ENCODE data around the gene PDLIM3.
"Not testable (repeated sequence)": the region's sequence is repeated elsewhere in the genome, so short reads cannot be mapped to it uniquely, and the experiment has no call there.

PDLIM3 gene, protein sequence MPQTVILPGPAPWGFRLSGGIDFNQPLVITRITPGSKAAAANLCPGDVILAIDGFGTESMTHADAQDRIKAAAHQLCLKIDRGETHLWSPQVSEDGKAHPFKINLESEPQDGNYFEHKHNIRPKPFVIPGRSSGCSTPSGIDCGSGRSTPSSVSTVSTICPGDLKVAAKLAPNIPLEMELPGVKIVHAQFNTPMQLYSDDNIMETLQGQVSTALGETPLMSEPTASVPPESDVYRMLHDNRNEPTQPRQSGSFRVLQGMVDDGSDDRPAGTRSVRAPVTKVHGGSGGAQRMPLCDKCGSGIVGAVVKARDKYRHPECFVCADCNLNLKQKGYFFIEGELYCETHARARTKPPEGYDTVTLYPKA

DNA sequence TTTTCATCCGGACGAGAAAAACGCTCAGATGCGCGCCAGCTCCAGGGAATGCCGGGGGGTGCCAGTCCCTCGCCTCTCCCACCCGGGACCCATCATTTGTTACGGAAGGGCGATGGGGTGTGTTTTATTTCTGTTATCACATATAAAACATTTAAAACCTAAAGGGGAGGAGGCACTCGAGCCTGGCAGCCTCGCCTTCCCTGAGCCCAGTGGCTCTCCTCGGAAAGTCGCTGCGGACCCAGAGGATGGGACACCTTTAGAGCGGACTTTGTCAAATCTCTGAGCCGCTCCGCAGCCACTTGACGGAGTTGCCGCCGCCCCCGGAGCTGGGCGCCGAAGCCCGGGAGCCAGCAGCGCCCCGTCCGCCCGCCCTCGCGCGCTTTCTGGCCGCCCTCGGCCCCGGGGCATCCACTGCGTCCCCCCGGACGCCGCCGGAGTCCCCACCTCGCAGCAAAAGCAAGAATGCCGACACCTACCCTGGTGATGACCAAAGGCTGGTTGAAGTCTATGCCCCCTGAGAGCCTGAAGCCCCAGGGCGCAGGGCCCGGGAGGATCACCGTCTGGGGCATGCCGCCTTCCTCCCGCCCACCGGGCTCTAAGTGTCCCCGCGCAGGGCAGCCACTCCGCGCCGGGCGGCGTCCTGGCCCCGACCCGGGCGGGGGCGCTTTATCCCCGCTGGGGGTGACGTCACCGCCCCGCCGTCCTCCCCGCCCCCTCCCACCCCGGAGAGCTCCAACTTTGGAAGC, at the start of gene PDLIM3:
Gene PDLIM3 (minus strand): TSS at position 642 of the 746 bp plus-strand sequence. CDS start 73 bp downstream, at position 569.
- no peak for DNase-seq (ENCODE audit: low read depth)

DNA sequence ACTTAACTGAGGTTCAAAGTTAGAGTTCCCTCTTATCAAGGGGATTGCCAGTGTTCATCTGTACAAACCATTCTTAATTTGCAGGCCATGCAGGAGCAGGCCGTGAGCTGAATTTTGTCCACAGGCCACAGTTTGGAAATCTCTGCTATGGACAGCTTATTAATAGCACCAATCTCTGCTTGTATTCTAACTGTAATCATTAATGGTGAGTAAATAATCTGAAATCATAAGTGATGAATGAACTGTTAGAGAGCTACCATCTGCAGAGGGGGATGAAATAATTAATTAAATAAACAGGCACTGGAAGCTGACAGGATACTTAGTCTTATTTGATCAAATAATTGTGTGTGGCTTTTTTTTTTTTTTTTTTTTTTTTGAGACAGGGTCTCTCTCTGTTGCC, 48.5 kb upstream of the PDLIM3 start:
- DNase-seq (ENCODE audit: low read depth), result no peak

DNA sequence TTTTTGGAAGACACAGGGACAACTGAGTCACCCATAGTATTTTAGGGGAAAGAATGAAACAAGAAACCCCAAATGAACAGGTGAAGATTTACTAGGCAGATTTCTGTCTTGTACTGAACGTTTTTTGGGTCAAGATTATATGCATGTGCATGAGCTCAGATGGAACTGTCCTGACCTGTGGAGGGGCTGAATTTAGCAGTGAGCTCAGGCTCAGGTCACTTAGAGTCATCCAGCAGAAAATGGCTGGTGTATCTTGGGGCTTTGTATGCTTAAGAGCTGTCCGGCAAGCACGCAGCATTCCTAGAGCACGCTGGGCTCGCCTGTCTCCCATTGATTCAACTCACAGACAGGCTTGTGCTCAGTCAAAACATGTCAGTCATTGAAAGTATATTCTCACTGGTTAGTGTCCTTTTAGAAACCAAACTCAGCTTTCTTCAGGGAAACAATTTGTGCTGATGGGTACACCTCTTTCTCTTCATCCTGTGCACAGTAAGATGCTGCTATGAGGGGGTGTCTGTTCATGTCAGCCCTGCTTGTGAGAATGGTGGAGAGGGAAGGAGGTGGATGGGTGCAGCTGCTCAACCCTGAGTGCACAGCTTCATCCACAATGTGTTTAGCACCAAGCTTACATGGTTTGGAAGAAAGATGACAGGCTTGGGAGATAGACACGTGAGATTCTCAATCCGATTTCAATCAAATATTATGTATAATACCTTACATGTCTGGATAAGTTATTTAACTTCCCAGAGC, 47.5 kb upstream of the PDLIM3 start:
- DNase-seq (ENCODE audit: low read depth), result no peak

DNA sequence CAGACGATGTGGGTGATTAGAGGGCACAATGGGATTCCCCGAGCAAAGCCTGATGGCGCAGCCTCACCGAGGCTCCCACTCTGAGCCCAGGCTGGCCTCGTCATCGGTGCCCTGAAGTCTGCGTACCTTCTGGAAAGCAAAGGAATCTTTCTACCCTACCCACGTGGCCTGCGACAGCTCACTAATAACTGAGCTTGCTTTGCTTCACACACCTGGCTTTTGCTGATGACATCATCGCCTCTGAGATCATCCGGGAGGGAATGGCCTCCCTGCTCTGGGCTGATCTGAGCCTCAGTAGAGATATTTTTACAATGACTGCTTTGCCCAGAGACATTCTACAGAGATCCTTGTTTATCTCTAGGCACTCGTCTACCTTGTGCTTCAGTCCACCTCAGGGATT, 45.4 kb upstream of the PDLIM3 start:
- no peak for DNase-seq (ENCODE audit: low read depth)

DNA sequence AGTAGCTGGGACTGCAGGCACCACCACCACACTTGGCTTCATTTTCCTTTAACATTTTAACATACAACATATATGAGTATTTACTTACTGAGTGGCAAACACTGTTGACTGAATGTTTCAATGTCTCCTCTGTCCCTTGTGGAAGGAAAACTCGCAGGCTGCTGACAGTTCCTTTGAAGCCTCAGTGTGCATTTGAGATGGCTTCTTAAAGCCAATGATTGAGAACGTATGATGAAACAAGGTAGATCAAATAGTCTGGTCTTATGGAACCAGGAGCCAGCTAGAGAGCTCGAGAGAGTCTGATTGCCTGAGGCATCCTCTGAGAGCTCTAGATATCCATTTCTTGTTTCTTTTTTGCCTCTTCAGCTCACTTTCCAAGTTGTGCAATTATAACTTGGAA, 43.0 kb upstream of the PDLIM3 start:
- DNase-seq (ENCODE audit: low read depth), result no peak

DNA sequence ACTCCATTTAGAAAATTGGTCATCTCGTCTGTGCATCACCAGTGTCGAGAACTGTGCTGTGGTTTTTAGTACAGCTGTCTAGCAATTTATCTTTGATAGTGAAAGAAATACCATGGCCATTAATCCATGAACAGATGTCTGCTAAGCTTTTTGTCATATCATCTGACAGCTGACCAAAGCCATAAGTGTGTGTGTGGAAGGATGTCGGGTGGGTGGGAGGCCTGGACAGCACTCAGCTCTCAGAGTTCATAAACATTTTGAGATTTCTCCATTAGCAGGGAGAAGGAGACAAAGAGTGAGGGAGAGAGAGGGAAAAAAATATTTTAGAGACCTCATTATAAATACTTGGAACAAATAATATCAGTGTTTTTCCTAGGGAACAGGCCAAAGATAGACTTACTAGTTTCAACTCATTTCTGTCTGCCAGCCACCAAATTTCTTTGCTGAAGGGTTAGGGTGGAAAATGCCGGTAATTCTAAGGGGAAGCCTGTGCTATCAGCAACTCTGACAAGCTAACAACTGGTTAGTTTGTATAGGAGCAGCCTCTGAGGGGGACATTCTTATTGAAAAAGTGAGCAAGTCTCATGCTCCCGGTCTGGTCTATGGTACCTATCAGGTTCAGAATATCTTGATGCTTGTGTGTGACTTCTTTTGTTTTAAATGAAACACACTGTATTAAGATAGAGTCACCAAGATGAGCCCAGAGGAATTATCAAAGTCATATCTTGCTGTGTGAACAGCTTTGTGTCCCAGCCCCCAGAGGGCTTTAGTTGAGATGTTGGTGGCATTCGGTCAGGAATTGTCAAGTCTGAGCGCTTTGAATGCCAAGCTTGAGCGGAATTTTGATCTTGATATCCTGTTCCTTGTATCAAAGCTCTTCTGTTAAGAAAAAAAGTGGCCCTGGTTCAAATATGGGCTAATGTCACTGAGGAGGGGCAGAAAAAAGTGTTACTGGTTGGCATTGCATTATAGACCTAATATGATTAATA, 41.9 kb upstream of the PDLIM3 start:
- no peak for DNase-seq (ENCODE audit: low read depth)

DNA sequence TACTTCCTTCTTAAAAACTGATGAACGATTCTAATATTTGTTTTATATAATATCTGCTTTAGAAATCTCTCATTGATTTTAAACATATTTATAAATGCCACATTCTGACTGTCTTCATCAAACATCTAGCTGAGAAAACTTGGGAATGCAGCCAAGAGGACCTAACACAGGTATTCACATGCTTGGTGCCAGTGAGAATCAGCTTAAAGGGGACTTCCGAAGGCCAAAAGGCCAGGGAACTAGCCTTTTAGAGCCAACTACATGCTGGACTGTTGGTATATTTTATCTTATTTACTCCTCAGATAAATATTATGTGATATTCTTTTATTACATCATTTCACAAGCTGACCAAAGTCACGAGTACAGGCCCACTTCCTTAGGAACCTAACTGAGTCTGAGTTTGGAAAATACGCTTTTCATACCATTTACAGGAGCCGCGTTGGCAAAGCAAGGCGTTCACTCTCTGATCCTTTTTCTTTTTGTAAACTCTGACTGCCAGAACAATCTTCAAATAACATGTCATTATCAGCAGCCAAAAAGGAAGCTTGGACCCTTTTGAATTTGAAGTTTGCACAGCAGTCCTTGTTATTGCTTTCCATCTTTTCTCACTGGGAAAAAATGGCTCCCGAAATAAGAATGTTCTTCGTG, 41.1 kb upstream of the PDLIM3 start:
- no peak for DNase-seq (ENCODE audit: low read depth)

DNA sequence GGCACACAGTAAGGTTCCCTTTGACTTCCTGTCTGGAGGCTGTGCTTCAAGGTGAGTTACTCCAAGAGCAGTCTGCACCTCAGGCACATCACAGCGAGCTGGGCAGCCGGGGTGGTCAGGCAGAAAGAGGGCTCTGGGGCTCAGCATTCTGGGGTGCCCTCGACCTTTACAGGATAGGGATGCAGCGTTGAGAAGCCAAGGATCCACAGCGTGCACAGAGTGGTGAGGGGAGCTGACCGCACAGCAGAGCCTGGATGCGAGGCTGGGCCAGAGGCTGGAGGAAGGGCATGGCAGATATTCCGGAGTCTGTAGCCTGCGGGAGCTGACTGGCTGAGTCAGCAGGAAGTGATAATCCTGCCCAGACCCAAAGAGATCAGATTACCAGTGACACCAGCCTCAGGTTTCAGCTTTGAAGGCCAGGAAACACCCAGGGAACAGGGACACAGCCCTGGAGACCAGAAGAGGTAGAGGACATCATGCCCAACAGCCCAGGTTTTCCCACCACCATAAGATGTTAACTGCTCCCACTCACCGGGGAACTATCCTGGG, 38.4 kb upstream of the PDLIM3 start:
- peak; percentile 33 for DNase-seq (ENCODE audit: low read depth)

DNA sequence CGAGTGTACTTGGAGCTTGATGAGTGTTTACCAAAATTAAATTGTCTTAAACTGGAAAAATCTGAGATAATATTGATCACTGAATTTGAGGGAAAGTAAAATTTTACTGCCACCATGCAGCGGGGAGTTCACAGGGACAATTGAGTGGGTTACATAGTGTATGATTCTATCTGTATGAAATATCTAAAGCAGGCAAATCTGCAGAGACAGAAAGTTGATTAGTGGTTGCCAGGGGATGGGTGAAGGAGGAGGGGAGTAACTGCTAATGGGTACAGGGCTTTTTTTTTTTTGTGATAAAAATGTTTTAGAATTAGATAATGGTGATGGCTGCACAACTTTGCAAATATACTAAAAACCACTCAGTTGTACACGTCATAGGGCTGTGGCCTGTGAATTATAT, 35.4 kb upstream of the PDLIM3 start:
- no peak for DNase-seq (ENCODE audit: low read depth)

DNA sequence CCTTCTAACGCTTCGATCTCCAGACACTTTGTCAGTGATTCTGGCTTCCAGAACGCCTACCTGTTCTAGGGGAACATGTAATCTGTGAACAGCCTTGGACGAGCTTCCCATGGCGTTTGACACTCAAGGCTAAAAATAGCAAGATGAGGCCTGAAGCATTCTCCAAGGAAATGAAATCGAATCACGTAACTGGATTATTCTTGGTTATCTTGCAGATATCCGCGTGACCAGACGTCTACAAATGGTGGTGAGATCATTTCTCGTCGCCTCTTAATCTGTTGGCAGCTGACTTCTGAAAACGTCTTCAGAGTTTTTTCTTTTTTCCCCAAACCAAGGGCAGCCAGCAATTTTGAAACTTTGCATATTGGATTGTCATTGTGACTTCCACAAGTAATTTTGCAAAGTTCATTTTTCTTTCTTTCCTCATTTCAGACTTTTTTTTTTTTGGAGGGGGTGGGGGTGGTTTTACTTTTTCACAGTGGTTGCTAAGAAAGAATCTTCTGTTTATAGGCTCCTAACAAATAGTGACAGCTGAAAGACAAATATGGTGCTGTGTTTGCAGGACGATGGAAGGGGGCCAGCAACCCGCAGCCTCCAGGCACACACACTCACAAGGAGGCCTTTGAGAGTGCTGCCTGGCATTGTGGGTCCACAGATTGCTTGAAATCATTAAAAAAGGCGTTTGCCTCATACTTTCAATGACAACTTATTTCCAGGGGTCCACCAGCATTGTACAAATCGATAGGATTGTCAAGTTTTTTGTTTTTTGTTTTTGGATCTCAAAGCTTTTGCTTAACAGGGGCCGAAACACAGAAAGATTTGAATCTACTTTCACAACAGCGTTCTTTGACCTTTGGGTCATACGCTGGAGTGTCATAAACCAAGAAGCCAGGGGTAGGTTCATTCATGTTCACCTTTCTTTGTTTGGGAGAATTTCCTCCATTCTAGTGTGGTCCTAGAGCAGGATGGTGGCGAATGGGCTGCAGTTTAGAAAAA, 32.4 kb upstream of the PDLIM3 start:
- DNase-seq (ENCODE audit: low read depth), result no peak

DNA sequence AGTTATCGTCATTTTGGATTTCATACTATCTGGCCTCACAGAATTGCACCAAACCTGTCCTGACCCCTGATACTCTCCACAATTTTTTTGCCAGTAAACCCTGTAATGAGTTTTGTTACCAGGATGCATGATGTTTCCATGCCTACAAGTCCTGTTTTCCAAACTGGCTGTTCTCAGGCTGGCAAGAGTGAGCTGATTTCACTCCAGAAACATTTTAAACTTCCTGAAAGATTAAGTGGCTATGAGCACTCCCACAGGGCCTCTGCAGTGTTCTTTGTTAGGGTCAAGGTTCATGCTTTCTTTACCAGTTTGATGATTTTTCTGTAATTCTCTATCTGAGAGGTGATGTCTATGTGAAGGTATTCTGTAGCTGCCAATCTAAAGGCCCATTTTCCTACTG, 31.7 kb upstream of the PDLIM3 start:
- DNase-seq (ENCODE audit: low read depth), result peak; percentile 67

DNA sequence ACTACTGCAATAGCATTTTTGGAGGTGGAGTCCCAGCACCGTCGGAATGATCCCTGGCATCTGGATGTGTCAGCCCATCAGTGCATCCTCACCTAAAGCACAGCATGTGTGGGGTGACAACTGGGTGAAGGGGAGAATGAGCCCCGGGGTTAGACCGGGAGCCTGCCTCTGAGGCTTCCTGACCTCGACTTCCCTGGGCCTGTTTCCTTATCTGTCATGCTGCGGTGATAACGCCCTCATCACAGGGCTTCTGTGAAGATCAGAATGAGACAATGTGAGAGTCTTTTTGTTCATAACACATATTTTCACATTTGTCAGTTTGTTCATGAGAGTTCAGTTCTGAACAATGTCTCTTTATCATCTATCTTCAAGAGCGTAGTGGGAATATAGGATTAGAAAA, 31.1 kb upstream of the PDLIM3 start:
- no peak for DNase-seq (ENCODE audit: low read depth)

DNA sequence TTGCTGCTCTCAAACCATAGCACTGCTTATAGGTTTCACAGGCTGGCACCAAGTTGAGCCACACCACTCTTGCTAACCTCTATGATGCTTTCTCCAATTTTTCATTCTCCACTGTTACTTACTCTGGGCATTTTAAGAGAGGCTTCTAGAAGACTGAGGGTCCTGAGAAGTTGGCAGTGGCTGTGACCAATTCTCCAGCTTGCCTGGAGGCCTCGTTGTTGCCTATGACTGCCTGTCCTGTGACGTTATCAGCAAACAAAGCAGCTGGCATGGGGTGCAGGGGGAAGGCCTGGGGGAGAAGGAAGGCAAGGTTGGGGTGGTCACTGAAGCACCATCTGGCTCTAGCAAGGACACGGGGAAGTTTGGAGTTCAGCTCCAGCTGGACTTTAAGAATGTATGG, 30.4 kb upstream of the PDLIM3 start:
- DNase-seq (ENCODE audit: low read depth), result no peak

DNA sequence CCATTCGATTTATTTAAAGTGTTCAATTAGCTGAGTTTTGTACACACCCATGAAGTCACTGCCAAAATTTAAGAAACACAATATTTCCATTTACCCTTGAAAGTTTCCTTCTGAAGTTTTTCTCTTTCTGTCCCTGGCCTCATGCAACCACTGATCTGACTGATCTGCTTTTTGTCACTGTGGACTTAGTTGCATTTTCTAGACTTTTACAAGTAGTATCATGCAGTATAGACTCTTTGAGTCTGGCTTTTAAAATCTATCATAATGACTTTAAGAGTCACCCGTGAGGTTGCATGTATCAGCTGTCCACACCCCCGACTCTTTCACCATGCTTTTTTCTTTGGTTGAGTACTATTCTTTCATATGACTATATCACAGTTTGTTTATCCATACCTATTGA, 29.0 kb upstream of the PDLIM3 start:
- DNase-seq (ENCODE audit: low read depth), result no peak

DNA sequence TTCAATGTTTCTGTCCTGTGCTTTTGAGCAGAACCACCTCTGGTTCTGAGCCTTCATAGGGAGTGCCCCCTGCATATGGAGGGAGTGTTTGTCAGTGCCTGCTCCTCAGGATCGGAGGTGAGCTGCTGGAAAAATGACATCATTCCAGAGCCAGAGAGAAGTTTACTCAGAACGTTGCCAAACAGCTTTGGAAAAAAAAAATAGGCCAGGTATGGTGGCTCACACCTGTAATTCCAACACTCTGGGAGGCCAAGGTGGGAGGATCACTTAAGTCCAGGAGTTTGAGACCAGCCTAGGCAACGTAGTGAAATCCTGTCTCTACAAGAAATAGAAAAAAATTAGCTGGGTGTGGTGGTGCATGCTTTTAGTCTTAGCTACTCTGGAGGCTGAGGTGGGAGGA, 27.2 kb upstream of the PDLIM3 start:
- DNase-seq (ENCODE audit: low read depth), result no peak

DNA sequence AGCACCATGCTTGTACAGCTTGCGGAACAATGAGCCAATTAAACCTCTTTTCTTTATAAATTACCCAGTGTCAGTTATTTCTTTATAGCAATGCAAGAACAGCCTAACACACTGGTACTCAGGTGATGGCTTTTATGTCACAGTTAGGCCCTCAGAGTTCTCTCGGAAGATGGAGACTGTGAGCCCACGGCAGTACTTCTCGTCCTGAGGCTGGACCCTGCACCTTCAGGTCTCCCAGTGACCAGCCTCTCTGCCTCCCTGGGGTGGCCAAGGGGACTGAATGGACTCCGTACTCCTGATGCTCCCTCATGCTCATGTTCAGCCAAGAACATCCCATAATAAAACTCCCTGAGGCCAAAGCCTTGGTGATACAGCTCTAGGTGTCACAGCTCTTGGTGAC, 25.0 kb upstream of the PDLIM3 start:
- no peak for DNase-seq (ENCODE audit: low read depth)

DNA sequence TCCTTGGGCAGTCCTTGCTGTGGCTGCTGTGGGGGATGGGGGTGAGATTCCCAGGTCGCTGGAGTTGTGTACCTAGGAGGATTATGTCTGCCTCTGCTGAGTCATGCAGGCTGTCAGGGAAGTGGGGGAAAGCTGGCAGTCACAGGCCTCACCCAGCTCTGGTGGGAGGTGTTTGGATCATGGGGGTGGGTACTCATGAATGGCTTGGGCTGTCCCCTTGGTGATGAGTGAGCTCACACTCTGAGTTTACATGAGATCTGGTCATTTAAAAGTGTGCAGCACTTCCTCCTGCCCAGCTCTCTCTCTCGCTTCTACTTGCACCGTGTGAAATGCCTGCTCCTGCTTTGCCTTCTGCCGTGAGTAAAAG, 24.6 kb upstream of the PDLIM3 start:
- no peak for DNase-seq (ENCODE audit: low read depth)

DNA sequence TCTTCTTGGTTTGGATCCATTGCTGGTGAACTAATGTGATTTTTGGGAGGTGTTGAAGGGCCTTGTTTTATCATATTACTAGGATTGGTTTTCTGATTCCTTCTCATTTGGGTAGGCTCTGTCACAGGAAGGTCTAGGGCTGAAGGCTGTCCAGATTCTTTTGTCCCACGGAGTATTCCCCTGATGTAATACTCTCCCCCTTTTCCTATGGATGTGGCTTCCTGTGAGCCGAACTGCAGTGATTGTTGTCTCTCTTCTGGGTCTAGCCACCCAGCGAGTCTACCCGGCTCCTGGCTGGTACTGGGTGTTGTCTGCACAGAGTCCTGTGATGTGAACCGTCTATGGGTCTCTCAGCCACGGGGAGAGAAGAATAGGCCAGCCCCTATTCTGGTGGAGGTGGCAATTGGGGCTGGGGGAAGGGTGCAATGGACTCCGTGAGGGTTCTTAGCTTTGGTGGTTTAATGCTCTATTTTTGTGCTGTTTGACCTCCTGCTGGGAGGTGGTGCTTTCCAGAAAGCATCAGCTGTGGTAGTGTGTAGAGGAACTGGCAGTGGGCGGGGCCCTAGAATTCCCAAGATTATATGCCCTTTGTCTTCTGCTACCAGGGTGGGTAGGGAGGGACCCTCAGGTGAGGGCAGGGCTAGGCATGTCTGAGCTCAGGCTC, 24.1 kb upstream of the PDLIM3 start:
- DNase-seq (ENCODE audit: low read depth), result not testable (repeated sequence)
